GM23338 (cell line): Measurements from ENCODE around the gene FTO. TPM values are rescaled to one million over a fixed set of nuclear protein-coding genes. Genes with fewer than 3 reads are reported as not detected.

Experiments
- CREB1 ChIP-seq: fragments of 250-450 bp; sonication (Bioruptor Pico); IDR thresholded peaks from 2 replicates; pipeline ENCODE4 v1.5.0; 2020; ENCODE audit warnings: low read depth, mild to moderate bottlenecking, moderate library complexity
- CTCF ChIP-seq, 2 experiments: fragments of 200-600 bp in 1 of 2; sonication (generic) in 1 of 2; conservative IDR thresholded peaks; 2 replicates each; pipeline versions ENCODE4 v1.5.1 to v1.6.1; 2016 to 2017; ENCODE audit warnings: antibody characterized with exemption in 2 of 2, low read depth in 2 of 2, mild to moderate bottlenecking in 2 of 2, moderate library complexity in 1 of 2
- EZH2 ChIP-seq: fragments of 200-600 bp; sonication (generic); IDR thresholded peaks from one replicate; pipeline ENCODE4 v1.8.0; 2017; ENCODE audit warnings: antibody characterized with exemption, mild to moderate bottlenecking, low read depth; ENCODE audit not compliant: unreplicated experiment
- JUNB ChIP-seq: IDR thresholded peaks from one replicate; pipeline ENCODE4 v1.6.1; 2016; ENCODE audit warnings: antibody characterized with exemption; ENCODE audit not compliant: unreplicated experiment
- NANOG ChIP-seq: IDR thresholded peaks from 2 replicates; pipeline ENCODE4 v1.6.1; 2016; ENCODE audit warnings: antibody characterized with exemption, borderline replicate concordance
- STAT1 ChIP-seq: IDR thresholded peaks from one replicate; pipeline ENCODE4 v1.6.1; 2016; ENCODE audit warnings: antibody characterized with exemption; ENCODE audit not compliant: unreplicated experiment
- ZNF114 ChIP-seq: fragments of 250-450 bp; sonication (Bioruptor Pico); IDR thresholded peaks from 2 replicates; pipeline ENCODE4 v1.5.0; 2020; ENCODE audit warnings: mild to moderate bottlenecking, moderate library complexity
- ZNF462 ChIP-seq: fragments of 250-450 bp; sonication (Bioruptor Pico); IDR thresholded peaks from 2 replicates; pipeline ENCODE4 v1.5.0; 2020; ENCODE audit warnings: mild to moderate bottlenecking, moderate library complexity
- polyA plus RNA-seq: library from polyadenylated mRNA; unstranded; fragments of >200 nt; fragmentation: Nextera tagmentation; extraction: Ambion mirVana; gene quantifications from 2 replicates; pipeline ENCODE4 v1.2.1, GENCODE V29; 2016
- total RNA-seq: library from RNA; depleted of rRNA; stranded (reverse); fragments of >200 nt; shearing (Covaris generic); gene quantifications from 2 replicates; pipeline ENCODE4 v1.2.3, GENCODE V29; 2014
- TF ChIP-seq, protein P1 (sequence below): IDR thresholded peaks from 2 replicates; pipeline ENCODE4 v1.6.1; 2016; ENCODE audit warnings: antibody characterized with exemption
- TF ChIP-seq, protein P2 (sequence below): IDR thresholded peaks from one replicate; pipeline ENCODE4 v1.6.1; 2018; ENCODE audit warnings: antibody characterized with exemption; ENCODE audit not compliant: unreplicated experiment

FTO gene
- total and polyA plus RNA-seq, 2 experiments from 2014 or later, result 17.7 to 69.6 TPM

DNA sequence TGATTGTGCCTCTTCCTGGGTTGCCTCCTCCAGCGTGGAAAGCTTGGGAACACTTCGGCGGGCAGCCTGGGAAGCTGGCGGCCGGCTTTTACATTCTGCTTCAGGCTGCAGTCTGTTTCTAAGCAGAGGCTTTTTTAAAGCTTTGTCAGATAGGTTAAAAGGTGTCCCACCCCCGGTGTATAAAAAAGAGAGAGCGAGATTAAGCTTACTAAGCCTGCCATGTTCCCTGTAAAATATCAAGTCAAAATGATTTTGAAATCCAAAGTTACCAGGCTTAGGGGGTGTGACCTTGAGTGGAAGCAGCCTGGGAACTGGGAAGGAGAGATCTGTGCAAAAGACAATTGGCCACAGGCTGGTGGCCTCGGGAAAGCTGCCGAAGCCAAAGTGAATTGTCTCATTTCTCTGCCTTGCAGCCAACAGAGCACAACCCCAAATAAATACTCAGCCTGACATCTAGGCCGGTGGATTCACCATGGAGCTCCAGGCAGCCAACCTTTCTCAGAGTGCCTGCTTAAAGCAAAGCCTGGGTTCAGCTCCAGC, 254.5 kb downstream of the FTO start (continued):
- TF ChIP-seq ZNF462 (CRISPR knock-in tag) (no peak), EZH2 (no peak), CTCF (conservative IDR thresholded peaks at IDR 0.05; ENCODE audit: low read depth in 2 of 2) (no peak), CREB1 (CRISPR knock-in tag) (no peak), NANOG (no peak), ZNF114 (CRISPR knock-in tag) (no peak), STAT1 (no peak), JUNB (no peak)
- TF ChIP-seq, protein P1, sequence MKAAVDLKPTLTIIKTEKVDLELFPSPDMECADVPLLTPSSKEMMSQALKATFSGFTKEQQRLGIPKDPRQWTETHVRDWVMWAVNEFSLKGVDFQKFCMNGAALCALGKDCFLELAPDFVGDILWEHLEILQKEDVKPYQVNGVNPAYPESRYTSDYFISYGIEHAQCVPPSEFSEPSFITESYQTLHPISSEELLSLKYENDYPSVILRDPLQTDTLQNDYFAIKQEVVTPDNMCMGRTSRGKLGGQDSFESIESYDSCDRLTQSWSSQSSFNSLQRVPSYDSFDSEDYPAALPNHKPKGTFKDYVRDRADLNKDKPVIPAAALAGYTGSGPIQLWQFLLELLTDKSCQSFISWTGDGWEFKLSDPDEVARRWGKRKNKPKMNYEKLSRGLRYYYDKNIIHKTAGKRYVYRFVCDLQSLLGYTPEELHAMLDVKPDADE, result no peak
- TF ChIP-seq, protein P2, sequence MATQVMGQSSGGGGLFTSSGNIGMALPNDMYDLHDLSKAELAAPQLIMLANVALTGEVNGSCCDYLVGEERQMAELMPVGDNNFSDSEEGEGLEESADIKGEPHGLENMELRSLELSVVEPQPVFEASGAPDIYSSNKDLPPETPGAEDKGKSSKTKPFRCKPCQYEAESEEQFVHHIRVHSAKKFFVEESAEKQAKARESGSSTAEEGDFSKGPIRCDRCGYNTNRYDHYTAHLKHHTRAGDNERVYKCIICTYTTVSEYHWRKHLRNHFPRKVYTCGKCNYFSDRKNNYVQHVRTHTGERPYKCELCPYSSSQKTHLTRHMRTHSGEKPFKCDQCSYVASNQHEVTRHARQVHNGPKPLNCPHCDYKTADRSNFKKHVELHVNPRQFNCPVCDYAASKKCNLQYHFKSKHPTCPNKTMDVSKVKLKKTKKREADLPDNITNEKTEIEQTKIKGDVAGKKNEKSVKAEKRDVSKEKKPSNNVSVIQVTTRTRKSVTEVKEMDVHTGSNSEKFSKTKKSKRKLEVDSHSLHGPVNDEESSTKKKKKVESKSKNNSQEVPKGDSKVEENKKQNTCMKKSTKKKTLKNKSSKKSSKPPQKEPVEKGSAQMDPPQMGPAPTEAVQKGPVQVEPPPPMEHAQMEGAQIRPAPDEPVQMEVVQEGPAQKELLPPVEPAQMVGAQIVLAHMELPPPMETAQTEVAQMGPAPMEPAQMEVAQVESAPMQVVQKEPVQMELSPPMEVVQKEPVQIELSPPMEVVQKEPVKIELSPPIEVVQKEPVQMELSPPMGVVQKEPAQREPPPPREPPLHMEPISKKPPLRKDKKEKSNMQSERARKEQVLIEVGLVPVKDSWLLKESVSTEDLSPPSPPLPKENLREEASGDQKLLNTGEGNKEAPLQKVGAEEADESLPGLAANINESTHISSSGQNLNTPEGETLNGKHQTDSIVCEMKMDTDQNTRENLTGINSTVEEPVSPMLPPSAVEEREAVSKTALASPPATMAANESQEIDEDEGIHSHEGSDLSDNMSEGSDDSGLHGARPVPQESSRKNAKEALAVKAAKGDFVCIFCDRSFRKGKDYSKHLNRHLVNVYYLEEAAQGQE, result no peak
